Measurements from ENCODE around the gene MPC1L. TPM values are rescaled to one million over a fixed set of nuclear protein-coding genes. Genes with fewer than 3 reads are reported as not detected.
"Not testable (repeated sequence)": the region's sequence is repeated elsewhere in the genome, so short reads cannot be mapped to it uniquely, and the experiment has no call there.

The MPC1L gene
- not detected for polyA plus RNA-seq (2013, experiment 1 of 2)
- not detected for polyA plus RNA-seq (2013, experiment 2 of 2)

- no peak within 1 kb of the TSS for H3K14ac ChIP-seq (ENCODE audit: low read length)
- H2BK15ac ChIP-seq (ENCODE audit: low read length): no peak within 1 kb of the TSS
- H3K18ac ChIP-seq (ENCODE audit: low read length): no peak within 1 kb of the TSS
- H3K36me3 ChIP-seq (replicated peaks in 1 of 2; ENCODE audit: control insufficient read depth in 2 of 2, insufficient read depth in 2 of 2, low read length in 2 of 2): peaks cover 0 to 3% of the 10 kb centered on the region in 2 donors
- H4K91ac ChIP-seq (ENCODE audit: low read depth, low read length, poor library complexity): no peak within 1 kb of the TSS
- no CpG with 5 or more reads among the region's 38 CpGs for WGBS, 2 donors (ENCODE audit: extremely low coverage in 2 of 2, insufficient read length in 2 of 2, insufficient replicate concordance in 1 of 2)
- H3K4me3 ChIP-seq (ENCODE audit: low read length in 2 of 2): no peak within 1 kb of the TSS
- DNase-seq (ENCODE audit: low spot score): no peak
- H2BK5ac ChIP-seq (ENCODE audit: low read length): no peak within 1 kb of the TSS
- no peak within 1 kb of the TSS for H3K9ac ChIP-seq (ENCODE audit: low read depth, low read length, poor library complexity)
- no peaks in the 10 kb centered on the region for H3K4me1 ChIP-seq (ENCODE audit: control insufficient read depth in 2 of 2, insufficient read depth in 1 of 2, low read depth in 1 of 2, low read length in 2 of 2)
- H3K79me1 ChIP-seq (ENCODE audit: low read depth, low read length): no peaks in the 10 kb centered on the region
- no peak within 1 kb of the TSS for H3K27ac ChIP-seq (replicated peaks; ENCODE audit: low read length)
- peak within 1 kb of the TSS; percentile 48 for H4K8ac ChIP-seq (ENCODE audit: low read depth, low read length)
- H3K23ac ChIP-seq (ENCODE audit: low read depth, low read length, poor library complexity): no peak within 1 kb of the TSS
- peak within 1 kb of the TSS; percentile 46 for H2AK5ac ChIP-seq (ENCODE audit: low read depth, low read length)
- no peaks in the 10 kb centered on the region for H3K27me3 ChIP-seq (ENCODE audit: control insufficient read depth in 3 of 3, insufficient read depth in 3 of 3, low read depth in 1 of 3, low read length in 3 of 3)
- H3K4me2 ChIP-seq (ENCODE audit: insufficient read depth, low read length, poor library complexity, severe bottlenecking): no peak within 1 kb of the TSS
- no peak within 1 kb of the TSS for H2BK12ac ChIP-seq (ENCODE audit: low read length)
- no peaks in the 10 kb centered on the region for H3K9me3 ChIP-seq (replicated peaks in 1 of 2; ENCODE audit: control insufficient read depth in 2 of 2, insufficient read depth in 1 of 2, low read depth in 1 of 2, low read length in 2 of 2)
- no peak within 1 kb of the TSS for H3K4ac ChIP-seq (ENCODE audit: low read length)
- H2BK120ac ChIP-seq (ENCODE audit: low read depth, low read length): no peak within 1 kb of the TSS
- no peak within 1 kb of the TSS for H2AFZ ChIP-seq (ENCODE audit: low read length)
These were observed at the start of gene MPC1L for GRCh38 chrX:40623139-40623536. TSS of gene MPC1L (plus strand) at chrX:40623428. CDS start at chrX:40623566, 138 bp downstream.

GRCh38 chrX:40573763-40574162 lies 49.5 kb upstream of the MPC1L start:
- WGBS, 2 donors (ENCODE audit: extremely low coverage in 2 of 2, insufficient read length in 2 of 2, insufficient replicate concordance in 1 of 2): no CpG with 5 or more reads among the region's 2 CpGs
- no peaks in the 10 kb centered on the region for H3K9me3 ChIP-seq (replicated peaks in 1 of 2; ENCODE audit: control insufficient read depth in 2 of 2, insufficient read depth in 1 of 2, low read depth in 1 of 2, low read length in 2 of 2)
- H3K36me3 ChIP-seq (replicated peaks in 1 of 2; ENCODE audit: control insufficient read depth in 2 of 2, insufficient read depth in 2 of 2, low read length in 2 of 2): no peaks in the 10 kb centered on the region
- no peak overlapping the region for H4K8ac ChIP-seq (ENCODE audit: low read depth, low read length)
- H3K27me3 ChIP-seq (ENCODE audit: control insufficient read depth in 3 of 3, insufficient read depth in 3 of 3, low read depth in 1 of 3, low read length in 3 of 3): no peaks in the 10 kb centered on the region
- no peak overlapping the region for H3K4me2 ChIP-seq (ENCODE audit: insufficient read depth, low read length, poor library complexity, severe bottlenecking)
- H3K23ac ChIP-seq (ENCODE audit: low read depth, low read length, poor library complexity): no peak overlapping the region
- no peak overlapping the region for H2BK120ac ChIP-seq (ENCODE audit: low read depth, low read length)
- no peaks in the 10 kb centered on the region for H3K79me1 ChIP-seq (ENCODE audit: low read depth, low read length)
- no peak for DNase-seq (ENCODE audit: low spot score)
- no peak overlapping the region for H4K91ac ChIP-seq (ENCODE audit: low read depth, low read length, poor library complexity)
- no peak overlapping the region for H3K9ac ChIP-seq (ENCODE audit: low read depth, low read length, poor library complexity)
- H2BK12ac ChIP-seq (ENCODE audit: low read length): no peak overlapping the region
- no peak overlapping the region for H2AK5ac ChIP-seq (ENCODE audit: low read depth, low read length)
- H3K14ac ChIP-seq (ENCODE audit: low read length): no peak overlapping the region
- no peak overlapping the region for H2BK5ac ChIP-seq (ENCODE audit: low read length)
- no peak overlapping the region for H2AFZ ChIP-seq (ENCODE audit: low read length)
- no peak overlapping the region for H3K27ac ChIP-seq (replicated peaks; ENCODE audit: low read length)
- no peak overlapping the region for H3K18ac ChIP-seq (ENCODE audit: low read length)
- H3K4me3 ChIP-seq (ENCODE audit: low read length in 2 of 2): no peak overlapping the region
- H3K4ac ChIP-seq (ENCODE audit: low read length): no peak overlapping the region
- H3K4me1 ChIP-seq (ENCODE audit: control insufficient read depth in 2 of 2, insufficient read depth in 1 of 2, low read depth in 1 of 2, low read length in 2 of 2): no peaks in the 10 kb centered on the region
- H2BK15ac ChIP-seq (ENCODE audit: low read length): no peak overlapping the region

GRCh38 chrX:40575411-40575810 lies 47.8 kb upstream of the MPC1L start:
- H3K4me3 ChIP-seq (ENCODE audit: low read length in 2 of 2); H4K91ac ChIP-seq (ENCODE audit: low read depth, low read length, poor library complexity); DNase-seq (ENCODE audit: low spot score); H2BK5ac ChIP-seq (ENCODE audit: low read length); H3K4me2 ChIP-seq (ENCODE audit: insufficient read depth, low read length, poor library complexity, severe bottlenecking); H4K8ac ChIP-seq (ENCODE audit: low read depth, low read length); H2AK5ac ChIP-seq (ENCODE audit: low read depth, low read length); H3K14ac ChIP-seq (ENCODE audit: low read length); H3K36me3 ChIP-seq (replicated peaks in 1 of 2; ENCODE audit: control insufficient read depth in 2 of 2, insufficient read depth in 2 of 2, low read length in 2 of 2); H2BK15ac ChIP-seq (ENCODE audit: low read length); H3K4ac ChIP-seq (ENCODE audit: low read length); H3K9ac ChIP-seq (ENCODE audit: low read depth, low read length, poor library complexity); H3K18ac ChIP-seq (ENCODE audit: low read length); H3K27ac ChIP-seq (replicated peaks; ENCODE audit: low read length); H3K27me3 ChIP-seq (ENCODE audit: control insufficient read depth in 3 of 3, insufficient read depth in 3 of 3, low read depth in 1 of 3, low read length in 3 of 3); H3K79me1 ChIP-seq (ENCODE audit: low read depth, low read length); H2AFZ ChIP-seq (ENCODE audit: low read length); H2BK120ac ChIP-seq (ENCODE audit: low read depth, low read length); H2BK12ac ChIP-seq (ENCODE audit: low read length); H3K9me3 ChIP-seq (replicated peaks in 1 of 2; ENCODE audit: control insufficient read depth in 2 of 2, insufficient read depth in 1 of 2, low read depth in 1 of 2, low read length in 2 of 2); H3K4me1 ChIP-seq (ENCODE audit: control insufficient read depth in 2 of 2, insufficient read depth in 1 of 2, low read depth in 1 of 2, low read length in 2 of 2); H3K23ac ChIP-seq (ENCODE audit: low read depth, low read length, poor library complexity): not testable (repeated sequence)
- no CpG with 5 or more reads among the region's 2 CpGs for WGBS, 2 donors (ENCODE audit: extremely low coverage in 2 of 2, insufficient read length in 2 of 2, insufficient replicate concordance in 1 of 2)

- Histone ChIP-seq H2BK15ac (ENCODE audit: low read length) (no peak overlapping the region), H3K23ac (ENCODE audit: low read depth, low read length, poor library complexity) (no peak overlapping the region), H2AFZ (ENCODE audit: low read length) (no peak overlapping the region), H2AK5ac (ENCODE audit: low read depth, low read length) (no peak overlapping the region), H4K8ac (ENCODE audit: low read depth, low read length) (no peak overlapping the region), H3K18ac (ENCODE audit: low read length) (no peak overlapping the region), H3K4me2 (ENCODE audit: insufficient read depth, low read length, poor library complexity, severe bottlenecking) (no peak overlapping the region), H3K9me3 (replicated peaks in 1 of 2; ENCODE audit: control insufficient read depth in 2 of 2, insufficient read depth in 1 of 2, low read depth in 1 of 2, low read length in 2 of 2) (no peaks in the 10 kb centered on the region), H3K14ac (ENCODE audit: low read length) (no peak overlapping the region), H3K9ac (ENCODE audit: low read depth, low read length, poor library complexity) (no peak overlapping the region), H3K4me3 (ENCODE audit: low read length in 2 of 2) (no peak overlapping the region), H2BK120ac (ENCODE audit: low read depth, low read length) (no peak overlapping the region), H2BK5ac (ENCODE audit: low read length) (no peak overlapping the region), H3K79me1 (ENCODE audit: low read depth, low read length) (peaks cover 3% of the 10 kb centered on the region), H3K36me3 (replicated peaks in 1 of 2; ENCODE audit: control insufficient read depth in 2 of 2, insufficient read depth in 2 of 2, low read length in 2 of 2) (no peaks in the 10 kb centered on the region), H3K27ac (replicated peaks; ENCODE audit: low read length) (no peak overlapping the region), H3K27me3 (ENCODE audit: control insufficient read depth in 3 of 3, insufficient read depth in 3 of 3, low read depth in 1 of 3, low read length in 3 of 3) (no peaks in the 10 kb centered on the region), H3K4ac (ENCODE audit: low read length) (no peak overlapping the region), H2BK12ac (ENCODE audit: low read length) (no peak overlapping the region), H4K91ac (ENCODE audit: low read depth, low read length, poor library complexity) (no peak overlapping the region), H3K4me1 (ENCODE audit: control insufficient read depth in 2 of 2, insufficient read depth in 1 of 2, low read depth in 1 of 2, low read length in 2 of 2) (peaks cover 0 to 3% of the 10 kb centered on the region in 2 donors)
- no CpG with 5 or more reads among the region's 3 CpGs for WGBS, 2 donors (ENCODE audit: extremely low coverage in 2 of 2, insufficient read length in 2 of 2, insufficient replicate concordance in 1 of 2)
- DNase-seq (ENCODE audit: low spot score): no peak
These were observed 46.9 kb upstream of the MPC1L start for GRCh38 chrX:40576291-40576690.

Measured in neuronal stem cell (in vitro differentiated cells).